ENCODE results near the gene ANKRD17. TPM values are rescaled to one million over a fixed set of nuclear protein-coding genes. Genes with fewer than 3 reads are reported as not detected.

Gene ANKRD17
- total RNA-seq, 1 donor from 2014 or later = 67.3 TPM

- Histone ChIP-seq H3K36me3 (peaks cover 11% of the 10 kb centered on the region), H3K4me3 (no peak overlapping the region), H3K79me2 (ENCODE audit: low read depth) (peaks cover 4% of the 10 kb centered on the region), H3K27ac (no peak overlapping the region), H3K4me1 (no peaks in the 10 kb centered on the region), H3K9me3 (ENCODE audit: low read depth) (no peaks in the 10 kb centered on the region), H4K20me1 (ENCODE audit: low read depth) (no peaks in the 10 kb centered on the region), H3K27me3 (no peaks in the 10 kb centered on the region), H3K9ac (no peak overlapping the region), H2AFZ (replicated peaks) (no peak overlapping the region), H3K4me2 (no peak overlapping the region), H3F3A (ENCODE audit: low read depth) (no peaks in the 10 kb centered on the region)
- Mint-ChIP-seq H3K27ac (no peak overlapping the region), H3K4me3 (no peak overlapping the region), H3K4me1 (no peaks in the 10 kb centered on the region), H3K36me3 (peaks cover 35% of the 10 kb centered on the region), H3K27me3 (ENCODE audit: insufficient read depth, low read depth) (no peaks in the 10 kb centered on the region), H3K9me3 (no peaks in the 10 kb centered on the region)
- TF ChIP-seq EZH2phosphoT487 (IDR thresholded peaks at IDR 0.05) (no peak), EZH2 (IDR thresholded peaks at IDR 0.05) (no peak)
- TF ChIP-seq, protein P1, sequence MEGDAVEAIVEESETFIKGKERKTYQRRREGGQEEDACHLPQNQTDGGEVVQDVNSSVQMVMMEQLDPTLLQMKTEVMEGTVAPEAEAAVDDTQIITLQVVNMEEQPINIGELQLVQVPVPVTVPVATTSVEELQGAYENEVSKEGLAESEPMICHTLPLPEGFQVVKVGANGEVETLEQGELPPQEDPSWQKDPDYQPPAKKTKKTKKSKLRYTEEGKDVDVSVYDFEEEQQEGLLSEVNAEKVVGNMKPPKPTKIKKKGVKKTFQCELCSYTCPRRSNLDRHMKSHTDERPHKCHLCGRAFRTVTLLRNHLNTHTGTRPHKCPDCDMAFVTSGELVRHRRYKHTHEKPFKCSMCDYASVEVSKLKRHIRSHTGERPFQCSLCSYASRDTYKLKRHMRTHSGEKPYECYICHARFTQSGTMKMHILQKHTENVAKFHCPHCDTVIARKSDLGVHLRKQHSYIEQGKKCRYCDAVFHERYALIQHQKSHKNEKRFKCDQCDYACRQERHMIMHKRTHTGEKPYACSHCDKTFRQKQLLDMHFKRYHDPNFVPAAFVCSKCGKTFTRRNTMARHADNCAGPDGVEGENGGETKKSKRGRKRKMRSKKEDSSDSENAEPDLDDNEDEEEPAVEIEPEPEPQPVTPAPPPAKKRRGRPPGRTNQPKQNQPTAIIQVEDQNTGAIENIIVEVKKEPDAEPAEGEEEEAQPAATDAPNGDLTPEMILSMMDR (IDR thresholded peaks at IDR 0.05) = no peak
- DNase-seq (ENCODE audit: low spot score) = no peak
These were observed 102.2 kb downstream of the ANKRD17 start for GRCh38 chr4:73156394-73156793.

- no peaks in the 10 kb centered on the region for H3K9me3 ChIP-seq (ENCODE audit: low read depth)
- Mint-ChIP-seq H3K9me3 (no peaks in the 10 kb centered on the region), H3K27ac (no peak overlapping the region), H3K4me3 (no peak overlapping the region), H3K4me1 (no peaks in the 10 kb centered on the region), H3K36me3 (peaks cover 32% of the 10 kb centered on the region), H3K27me3 (ENCODE audit: insufficient read depth, low read depth) (no peaks in the 10 kb centered on the region)
- H3F3A ChIP-seq (ENCODE audit: low read depth) = no peaks in the 10 kb centered on the region
- H3K27ac ChIP-seq = no peak overlapping the region
- no peak overlapping the region for H3K4me3 ChIP-seq
- H3K36me3 ChIP-seq = peaks cover 7% of the 10 kb centered on the region
- no peaks in the 10 kb centered on the region for H3K4me1 ChIP-seq
- no peak overlapping the region for H3K9ac ChIP-seq
- H4K20me1 ChIP-seq (ENCODE audit: low read depth) = no peaks in the 10 kb centered on the region
- TF ChIP-seq EZH2phosphoT487 (IDR thresholded peaks at IDR 0.05) = no peak
- no peak for TF ChIP-seq EZH2 (IDR thresholded peaks at IDR 0.05)
- TF ChIP-seq, protein P1 (IDR thresholded peaks at IDR 0.05) = no peak
- H2AFZ ChIP-seq (replicated peaks) = no peak overlapping the region
- no peak for DNase-seq (ENCODE audit: low spot score)
- no peaks in the 10 kb centered on the region for H3K79me2 ChIP-seq (ENCODE audit: low read depth)
- no peaks in the 10 kb centered on the region for H3K27me3 ChIP-seq
- no peak overlapping the region for H3K4me2 ChIP-seq
These were observed 105.7 kb downstream of the ANKRD17 start for GRCh38 chr4:73152893-73153292.

DNA sequence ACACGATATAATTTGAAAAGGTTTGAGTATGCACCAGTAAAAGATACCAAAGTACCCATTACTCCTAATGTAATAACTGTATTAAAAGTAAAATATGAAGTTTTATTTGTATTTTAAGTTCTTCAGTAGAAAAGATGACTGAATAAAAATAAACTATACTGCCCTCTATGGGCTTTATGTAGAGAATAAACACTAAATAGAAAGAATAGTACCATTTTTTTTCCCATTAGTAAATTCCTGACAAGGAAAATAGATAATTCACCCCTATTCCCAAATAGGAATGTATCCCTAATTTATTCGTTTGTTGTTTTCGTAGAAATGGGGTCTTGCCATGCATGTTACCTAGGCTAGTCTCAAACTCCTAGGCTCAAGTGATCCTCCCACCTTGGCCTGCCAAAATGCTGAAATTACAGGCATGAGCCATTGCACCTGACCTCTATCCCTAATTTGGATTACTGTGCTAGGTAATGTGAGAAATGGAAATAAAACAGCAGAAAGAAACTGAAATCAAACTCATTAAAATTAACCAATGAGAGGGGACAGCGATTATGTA is 115.5 kb downstream of the ANKRD17 start:
- H3K27me3 Mint-ChIP-seq (ENCODE audit: insufficient read depth, low read depth) = no peaks in the 10 kb centered on the region
- no peak overlapping the region for H3K4me2 ChIP-seq
- H3K27ac Mint-ChIP-seq = no peak overlapping the region
- H3K79me2 ChIP-seq (ENCODE audit: low read depth) = peaks cover 12% of the 10 kb centered on the region
- TF ChIP-seq, protein P1 (IDR thresholded peaks at IDR 0.05) = peak; percentile 44
- TF ChIP-seq EZH2 (IDR thresholded peaks at IDR 0.05) = no peak
- no peaks in the 10 kb centered on the region for H3K27me3 ChIP-seq
- no peak overlapping the region for H3K4me3 ChIP-seq
- H2AFZ ChIP-seq (replicated peaks) = no peak overlapping the region
- no peaks in the 10 kb centered on the region for H3K9me3 Mint-ChIP-seq
- peaks cover 15% of the 10 kb centered on the region for H4K20me1 ChIP-seq (ENCODE audit: low read depth)
- H3K36me3 ChIP-seq = peaks cover 26% of the 10 kb centered on the region
- no peak overlapping the region for H3K9ac ChIP-seq
- H3K36me3 Mint-ChIP-seq = peaks cover 38% of the 10 kb centered on the region
- H3K27ac ChIP-seq = no peak overlapping the region
- H3K4me3 Mint-ChIP-seq = no peak overlapping the region
- DNase-seq (ENCODE audit: low spot score) = no peak
- peaks cover 19% of the 10 kb centered on the region for H3F3A ChIP-seq (ENCODE audit: low read depth)
- peaks cover 14% of the 10 kb centered on the region for H3K4me1 Mint-ChIP-seq
- peaks cover 19% of the 10 kb centered on the region for H3K4me1 ChIP-seq
- no peaks in the 10 kb centered on the region for H3K9me3 ChIP-seq (ENCODE audit: low read depth)

All from neural progenitor cell (in vitro differentiated cells).